Measurements from ENCODE around the gene ESF1.

ESF1 gene

GRCh38 chr20:13692802-13693736 lies 91.7 kb downstream of the ESF1 start:
- Histone ChIP-seq H3K27me3 (ENCODE audit: control insufficient read depth, insufficient read depth, low read length) (peaks cover 24% of the 10 kb centered on the region), H3K36me3 (ENCODE audit: insufficient read depth, low read length) (no peaks in the 10 kb centered on the region), H3K4me2 (ENCODE audit: low read length) (no peak overlapping the region), H3K4me1 (ENCODE audit: control insufficient read depth, insufficient read depth, low read length) (no peaks in the 10 kb centered on the region), H3K4me3 (ENCODE audit: low read length) (no peak overlapping the region), H3K9me3 (replicated peaks; ENCODE audit: low read length) (no peaks in the 10 kb centered on the region), H3K9ac (ENCODE audit: low read depth, low read length) (no peak overlapping the region)

GRCh38 chr20:13690943-13691342 lies 93.8 kb downstream of the ESF1 start:
- no peak overlapping the region for H3K9ac ChIP-seq (ENCODE audit: low read depth, low read length)
- no peaks in the 10 kb centered on the region for H3K4me1 ChIP-seq (ENCODE audit: control insufficient read depth, insufficient read depth, low read length)
- no peaks in the 10 kb centered on the region for H3K9me3 ChIP-seq (replicated peaks; ENCODE audit: low read length)
- no peak overlapping the region for H3K4me3 ChIP-seq (ENCODE audit: low read length)
- H3K36me3 ChIP-seq (ENCODE audit: insufficient read depth, low read length) = no peaks in the 10 kb centered on the region
- peaks cover 13% of the 10 kb centered on the region for H3K27me3 ChIP-seq (ENCODE audit: control insufficient read depth, insufficient read depth, low read length)
- H3K4me2 ChIP-seq (ENCODE audit: low read length) = no peak overlapping the region

GRCh38 chr20:13687815-13688214 lies 96.9 kb downstream of the ESF1 start:
- Histone ChIP-seq H3K27me3 (ENCODE audit: control insufficient read depth, insufficient read depth, low read length) (peaks cover 9% of the 10 kb centered on the region), H3K9me3 (replicated peaks; ENCODE audit: low read length) (no peaks in the 10 kb centered on the region), H3K4me3 (ENCODE audit: low read length) (no peak overlapping the region), H3K4me2 (ENCODE audit: low read length) (no peak overlapping the region), H3K36me3 (ENCODE audit: insufficient read depth, low read length) (no peaks in the 10 kb centered on the region), H3K4me1 (ENCODE audit: control insufficient read depth, insufficient read depth, low read length) (no peaks in the 10 kb centered on the region), H3K9ac (ENCODE audit: low read depth, low read length) (no peak overlapping the region)

- no peaks in the 10 kb centered on the region for H3K4me1 ChIP-seq (ENCODE audit: control insufficient read depth, insufficient read depth, low read length)
- H3K9ac ChIP-seq (ENCODE audit: low read depth, low read length) = no peak overlapping the region
- peaks cover 9% of the 10 kb centered on the region for H3K27me3 ChIP-seq (ENCODE audit: control insufficient read depth, insufficient read depth, low read length)
- H3K4me2 ChIP-seq (ENCODE audit: low read length) = no peak overlapping the region
- H3K36me3 ChIP-seq (ENCODE audit: insufficient read depth, low read length) = no peaks in the 10 kb centered on the region
- no peak overlapping the region for H3K4me3 ChIP-seq (ENCODE audit: low read length)
- no peaks in the 10 kb centered on the region for H3K9me3 ChIP-seq (replicated peaks; ENCODE audit: low read length)
Observed at GRCh38 chr20:13685623-13686022, 99.1 kb downstream of the ESF1 start.

- no peaks in the 10 kb centered on the region for H3K36me3 ChIP-seq (ENCODE audit: insufficient read depth, low read length)
Observed at GRCh38 chr20:13684566-13685222, 100.0 kb downstream of the ESF1 start.

GRCh38 chr20:13683833-13684232 lies 100.9 kb downstream of the ESF1 start:
- Histone ChIP-seq H3K9ac (ENCODE audit: low read depth, low read length) (no peak overlapping the region), H3K4me1 (ENCODE audit: control insufficient read depth, insufficient read depth, low read length) (no peaks in the 10 kb centered on the region), H3K9me3 (replicated peaks; ENCODE audit: low read length) (no peaks in the 10 kb centered on the region), H3K4me3 (ENCODE audit: low read length) (no peak overlapping the region), H3K36me3 (ENCODE audit: insufficient read depth, low read length) (no peaks in the 10 kb centered on the region), H3K4me2 (ENCODE audit: low read length) (no peak overlapping the region), H3K27me3 (ENCODE audit: control insufficient read depth, insufficient read depth, low read length) (peaks cover 6% of the 10 kb centered on the region)

More at GRCh38 chr20:13684566-13685222, 100.0 kb downstream of the ESF1 start:
- Histone ChIP-seq H3K9me3 (replicated peaks; ENCODE audit: low read length) (no peaks in the 10 kb centered on the region), H3K4me3 (ENCODE audit: low read length) (no peak overlapping the region), H3K9ac (ENCODE audit: low read depth, low read length) (no peak overlapping the region), H3K4me1 (ENCODE audit: control insufficient read depth, insufficient read depth, low read length) (no peaks in the 10 kb centered on the region), H3K27me3 (ENCODE audit: control insufficient read depth, insufficient read depth, low read length) (peaks cover 9% of the 10 kb centered on the region), H3K4me2 (ENCODE audit: low read length) (no peak overlapping the region)

- H3K9ac ChIP-seq (ENCODE audit: low read depth, low read length) = no peak overlapping the region
- H3K36me3 ChIP-seq (ENCODE audit: insufficient read depth, low read length) = no peaks in the 10 kb centered on the region
- no peaks in the 10 kb centered on the region for H3K4me1 ChIP-seq (ENCODE audit: control insufficient read depth, insufficient read depth, low read length)
- H3K27me3 ChIP-seq (ENCODE audit: control insufficient read depth, insufficient read depth, low read length) = no peaks in the 10 kb centered on the region
- no peaks in the 10 kb centered on the region for H3K9me3 ChIP-seq (replicated peaks; ENCODE audit: low read length)
- H3K4me2 ChIP-seq (ENCODE audit: low read length) = no peak overlapping the region
- no peak overlapping the region for H3K4me3 ChIP-seq (ENCODE audit: low read length)
Observed at GRCh38 chr20:13681248-13682125, 103.2 kb downstream of the ESF1 start.

- no peaks in the 10 kb centered on the region for H3K36me3 ChIP-seq (ENCODE audit: insufficient read depth, low read length)
- H3K9me3 ChIP-seq (replicated peaks; ENCODE audit: low read length) = no peaks in the 10 kb centered on the region
- no peaks in the 10 kb centered on the region for H3K4me1 ChIP-seq (ENCODE audit: control insufficient read depth, insufficient read depth, low read length)
- no peak overlapping the region for H3K4me2 ChIP-seq (ENCODE audit: low read length)
- no peak overlapping the region for H3K4me3 ChIP-seq (ENCODE audit: low read length)
- H3K27me3 ChIP-seq (ENCODE audit: control insufficient read depth, insufficient read depth, low read length) = no peaks in the 10 kb centered on the region
- no peak overlapping the region for H3K9ac ChIP-seq (ENCODE audit: low read depth, low read length)
Observed at GRCh38 chr20:13678944-13679343, 105.8 kb downstream of the ESF1 start.

- no peak overlapping the region for H3K4me3 ChIP-seq (ENCODE audit: low read length)
- peaks cover 7% of the 10 kb centered on the region for H3K4me1 ChIP-seq (ENCODE audit: control insufficient read depth, insufficient read depth, low read length)
- no peaks in the 10 kb centered on the region for H3K27me3 ChIP-seq (ENCODE audit: control insufficient read depth, insufficient read depth, low read length)
- H3K9ac ChIP-seq (ENCODE audit: low read depth, low read length) = no peak overlapping the region
- H3K4me2 ChIP-seq (ENCODE audit: low read length) = no peak overlapping the region
- no peaks in the 10 kb centered on the region for H3K36me3 ChIP-seq (ENCODE audit: insufficient read depth, low read length)
- H3K9me3 ChIP-seq (replicated peaks; ENCODE audit: low read length) = no peaks in the 10 kb centered on the region
Observed at GRCh38 chr20:13677241-13677640, 107.5 kb downstream of the ESF1 start.

GRCh38 chr20:13676682-13677081 lies 108.0 kb downstream of the ESF1 start:
- Histone ChIP-seq H3K27me3 (ENCODE audit: control insufficient read depth, insufficient read depth, low read length) (no peaks in the 10 kb centered on the region), H3K9ac (ENCODE audit: low read depth, low read length) (no peak overlapping the region), H3K4me3 (ENCODE audit: low read length) (no peak overlapping the region), H3K4me1 (ENCODE audit: control insufficient read depth, insufficient read depth, low read length) (peaks cover 10% of the 10 kb centered on the region), H3K9me3 (replicated peaks; ENCODE audit: low read length) (no peaks in the 10 kb centered on the region), H3K4me2 (ENCODE audit: low read length) (no peak overlapping the region), H3K36me3 (ENCODE audit: insufficient read depth, low read length) (no peaks in the 10 kb centered on the region)

- H3K4me2 ChIP-seq (ENCODE audit: low read length) = peak overlapping the region; percentile 6
- H3K27me3 ChIP-seq (ENCODE audit: control insufficient read depth, insufficient read depth, low read length) = peaks cover 3% of the 10 kb centered on the region
- no peak overlapping the region for H3K4me3 ChIP-seq (ENCODE audit: low read length)
- H3K9ac ChIP-seq (ENCODE audit: low read depth, low read length) = no peak overlapping the region
- no peaks in the 10 kb centered on the region for H3K36me3 ChIP-seq (ENCODE audit: insufficient read depth, low read length)
- peaks cover 15% of the 10 kb centered on the region for H3K4me1 ChIP-seq (ENCODE audit: control insufficient read depth, insufficient read depth, low read length)
- no peaks in the 10 kb centered on the region for H3K9me3 ChIP-seq (replicated peaks; ENCODE audit: low read length)
Observed at GRCh38 chr20:13672690-13673089, 112.0 kb downstream of the ESF1 start.
